Measurements from ENCODE around the gene DMD. TPM values are rescaled to one million over a fixed set of nuclear protein-coding genes. Genes with fewer than 3 reads are reported as not detected.

Gene DMD
- total and polyA plus RNA-seq, 2 of the 8 experiments (the other 6 are each of a cell fraction or from before 2014, with no cell fraction given) = 4.8 to 7.4 TPM

- TF ChIP-seq RXRA (IDR thresholded peaks at IDR 0.05; ENCODE audit: insufficient read depth, low read depth, low read length) (no peak), FOSL1 (IDR thresholded peaks at IDR 0.05; ENCODE audit: insufficient read depth, low read depth, low read length) (no peak), EP300 (IDR thresholded peaks at IDR 0.05; ENCODE audit: borderline replicate concordance in 1 of 2, low read depth in 2 of 2, low read length in 2 of 2) (no peak), YY1 (IDR thresholded peaks at IDR 0.05; ENCODE audit: low read depth, low read length) (no peak)
Observed at GRCh38 chrX:32933548-32933947, 277.8 kb downstream of the DMD start (continued).

Measured in H1 (cell line).